ENCODE results near the gene RRAD. TPM values are rescaled to one million over a fixed set of nuclear protein-coding genes. Genes with fewer than 3 reads are reported as not detected.
"Not testable (repeated sequence)": the region's sequence is repeated elsewhere in the genome, so short reads cannot be mapped to it uniquely, and the experiment has no call there.

Gene RRAD, protein sequence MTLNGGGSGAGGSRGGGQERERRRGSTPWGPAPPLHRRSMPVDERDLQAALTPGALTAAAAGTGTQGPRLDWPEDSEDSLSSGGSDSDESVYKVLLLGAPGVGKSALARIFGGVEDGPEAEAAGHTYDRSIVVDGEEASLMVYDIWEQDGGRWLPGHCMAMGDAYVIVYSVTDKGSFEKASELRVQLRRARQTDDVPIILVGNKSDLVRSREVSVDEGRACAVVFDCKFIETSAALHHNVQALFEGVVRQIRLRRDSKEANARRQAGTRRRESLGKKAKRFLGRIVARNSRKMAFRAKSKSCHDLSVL
- 0.08 and 1.7 TPM in 2 replicates for total RNA-seq (2014; rRNA removed; shearing (Covaris generic))

DNA sequence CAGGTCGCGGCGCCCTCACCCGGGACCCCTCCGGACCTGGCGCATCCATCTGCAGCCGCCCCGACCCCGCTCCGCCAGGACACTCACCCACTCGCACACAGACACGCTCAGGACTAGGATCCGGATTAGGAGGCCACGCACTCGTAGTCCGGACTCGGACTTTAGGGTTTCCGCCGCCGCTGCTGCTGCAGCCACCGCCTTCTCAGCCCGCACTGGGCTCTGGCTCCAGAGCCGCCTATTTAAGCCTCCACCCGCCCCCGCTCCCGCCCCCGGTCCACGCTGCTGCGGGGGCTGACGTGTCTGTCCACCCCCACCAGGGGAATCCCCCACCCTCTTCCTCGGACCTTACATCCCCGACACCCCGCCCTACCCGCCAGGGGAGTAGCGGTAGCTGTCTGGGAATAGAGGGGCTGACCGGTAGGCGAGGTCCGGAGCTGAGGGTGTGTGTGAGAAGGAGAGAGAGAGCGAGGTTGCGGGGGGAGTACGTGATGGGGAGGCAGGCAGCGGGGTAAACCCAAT, at the start of gene RRAD:
RRAD (minus strand) TSS at position 214 of the 519 bp plus-strand sequence. CDS start 356 bp downstream, outside the sequence.
- DNase-seq (ENCODE audit: low spot score), result no peak

DNA sequence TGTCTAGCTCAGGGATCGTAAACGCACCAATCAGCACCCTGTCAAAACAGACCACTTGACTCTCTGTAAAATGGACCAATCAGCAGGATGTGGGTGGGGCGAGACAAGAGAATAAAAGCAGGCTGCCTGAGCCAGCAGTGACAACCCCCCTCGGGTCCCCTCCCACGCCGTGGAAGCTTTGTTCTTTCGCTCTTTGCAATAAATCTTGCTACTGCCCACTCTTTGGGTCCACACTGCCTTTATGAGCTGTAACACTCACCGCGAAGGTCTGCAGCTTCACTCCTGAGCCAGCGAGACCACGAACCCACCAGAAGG, 49.6 kb upstream of the RRAD start:
- not testable (repeated sequence) for DNase-seq (ENCODE audit: low spot score)

DNA sequence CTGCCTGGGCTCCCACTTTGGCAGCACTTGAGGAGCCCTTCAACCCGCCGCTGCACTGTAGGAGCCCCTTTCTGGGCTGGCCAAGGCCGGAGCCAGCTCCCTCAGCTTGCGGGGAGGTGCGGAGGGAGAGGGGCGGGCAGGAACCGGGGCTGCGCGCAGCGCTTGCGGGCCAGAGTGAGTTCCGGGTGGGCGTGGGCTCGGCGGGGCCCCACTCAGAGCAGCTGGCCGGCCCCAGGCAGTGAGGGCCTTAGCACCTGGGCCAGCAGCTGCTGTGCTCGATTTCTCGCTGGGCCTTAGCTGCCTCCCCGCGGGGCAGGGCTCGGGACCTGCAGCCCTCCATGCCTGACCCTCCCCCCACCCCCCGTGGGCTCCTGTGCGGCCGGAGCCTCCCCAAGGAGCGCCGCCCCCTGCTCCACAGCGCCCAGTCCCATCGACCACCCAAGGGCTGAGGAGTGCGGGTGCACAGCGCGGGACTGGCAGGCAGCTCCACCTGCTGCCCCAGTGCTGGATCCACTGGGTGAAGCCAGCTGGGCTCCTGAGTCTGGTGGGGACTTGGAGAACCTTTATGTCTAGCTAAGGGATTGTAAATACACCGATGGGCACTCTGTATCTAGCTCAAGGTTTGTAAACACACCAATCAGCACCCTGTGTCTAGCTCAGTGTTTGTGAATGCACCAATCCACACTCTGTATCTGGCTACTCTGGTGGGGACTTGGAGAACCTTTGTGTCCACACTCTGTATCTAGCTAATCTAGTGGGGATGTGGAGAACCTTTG, 49.0 kb upstream of the RRAD start:
- DNase-seq (ENCODE audit: low spot score), result not testable (repeated sequence)

DNA sequence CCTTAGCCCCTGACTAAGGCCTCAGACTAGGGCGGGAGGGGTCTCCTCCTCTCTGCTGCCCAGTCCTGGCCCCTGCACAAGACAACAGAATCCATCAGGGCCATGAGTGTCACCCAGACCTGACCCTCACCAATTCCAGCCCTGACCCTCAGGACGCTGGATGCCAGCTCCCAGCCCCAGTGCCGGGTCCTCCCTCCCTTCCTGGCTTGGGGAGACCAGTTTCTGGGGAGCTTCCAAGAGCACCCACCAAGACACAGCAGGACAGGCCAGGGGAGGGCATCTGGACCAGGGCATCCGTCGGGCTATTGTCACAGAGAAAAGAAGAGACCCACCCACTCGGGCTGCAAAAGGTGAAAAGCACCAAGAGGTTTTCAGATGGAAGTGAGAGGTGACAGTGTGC, 48.4 kb upstream of the RRAD start:
- DNase-seq (ENCODE audit: low spot score), result no peak

DNA sequence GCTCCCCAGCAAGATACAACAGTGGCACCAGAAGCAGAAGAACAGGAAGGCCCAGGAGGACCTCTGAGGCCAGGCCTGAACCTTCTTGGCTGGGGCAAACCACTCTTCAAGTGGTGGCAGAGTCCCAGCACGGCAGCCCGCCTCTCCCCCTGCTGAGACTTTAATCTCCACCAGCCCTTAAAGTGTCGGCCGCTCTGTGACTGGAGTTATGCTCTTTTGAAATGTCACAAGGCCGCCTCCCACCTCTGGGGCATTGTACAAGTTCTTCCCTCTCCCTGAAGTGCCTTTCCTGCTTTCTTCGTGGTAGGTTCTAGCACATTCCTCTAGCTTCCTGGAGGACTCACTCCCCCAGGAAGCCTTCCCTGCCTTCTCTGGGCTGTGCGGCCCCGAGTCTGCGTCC, 47.6 kb upstream of the RRAD start:
- no peak for DNase-seq (ENCODE audit: low spot score)

DNA sequence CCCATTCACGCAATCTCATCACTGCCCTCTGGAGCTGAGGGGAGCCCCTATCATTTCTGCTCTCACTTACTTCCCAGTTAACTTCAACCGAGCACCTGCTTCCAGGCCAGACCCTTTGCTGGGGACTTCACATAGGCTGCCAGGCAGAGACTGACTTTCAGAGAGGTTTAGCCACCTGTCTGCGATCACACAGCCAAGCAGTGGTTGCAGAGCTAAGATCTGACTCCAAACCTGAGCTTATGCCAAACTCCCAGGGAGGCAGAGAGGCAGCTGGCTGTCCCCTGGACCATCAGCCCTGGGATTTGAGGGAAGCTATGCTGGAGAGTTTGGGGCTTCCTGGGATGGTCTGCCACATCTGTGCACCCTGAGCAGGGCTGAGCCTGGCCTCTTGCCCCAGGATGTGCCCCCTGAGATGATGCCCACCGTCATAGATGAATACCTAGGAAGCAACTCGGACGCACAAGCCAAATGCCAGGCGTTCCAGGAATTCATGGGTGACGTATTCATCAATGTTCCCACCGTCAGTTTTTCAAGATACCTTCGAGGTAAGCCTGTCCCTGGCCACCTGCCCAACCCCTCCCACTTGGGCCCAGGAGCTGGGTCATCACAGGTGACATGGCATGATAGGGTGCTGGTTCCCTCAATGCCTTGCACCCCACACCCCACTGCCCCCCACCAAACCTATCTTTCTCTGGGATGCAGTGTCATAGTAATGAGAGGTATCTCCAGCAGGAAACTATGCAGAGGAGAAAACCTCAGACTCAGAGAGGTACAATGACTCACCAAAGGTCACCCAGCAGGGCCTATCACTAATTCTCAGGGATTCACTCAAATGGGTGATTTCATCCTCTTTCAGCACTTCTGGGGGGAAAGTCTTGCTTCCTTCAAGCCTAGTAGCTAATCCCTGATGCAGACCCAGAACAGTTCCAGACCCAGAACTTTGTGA, 45.7 kb upstream of the RRAD start:
- no peak for DNase-seq (ENCODE audit: low spot score)

DNA sequence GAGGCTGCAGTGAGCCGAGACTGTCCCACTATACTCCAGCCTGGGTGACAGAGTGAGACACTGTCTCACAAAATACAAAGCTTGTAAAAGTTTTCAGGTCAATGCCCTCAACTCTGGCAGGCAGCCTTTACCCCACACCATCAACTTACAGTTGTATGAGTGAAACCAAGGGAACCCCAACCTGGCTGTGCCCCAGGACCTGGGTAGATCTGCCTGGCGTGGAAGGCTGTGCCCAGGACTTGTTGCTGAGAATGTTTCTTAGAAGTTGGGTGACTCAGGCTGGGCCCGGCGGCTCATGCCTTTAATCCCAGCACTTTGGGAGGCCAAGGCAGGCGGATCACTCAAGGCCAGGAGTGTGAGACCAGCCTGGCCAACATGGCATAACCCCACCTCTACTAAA, 43.5 kb upstream of the RRAD start:
- no peak for DNase-seq (ENCODE audit: low spot score)

DNA sequence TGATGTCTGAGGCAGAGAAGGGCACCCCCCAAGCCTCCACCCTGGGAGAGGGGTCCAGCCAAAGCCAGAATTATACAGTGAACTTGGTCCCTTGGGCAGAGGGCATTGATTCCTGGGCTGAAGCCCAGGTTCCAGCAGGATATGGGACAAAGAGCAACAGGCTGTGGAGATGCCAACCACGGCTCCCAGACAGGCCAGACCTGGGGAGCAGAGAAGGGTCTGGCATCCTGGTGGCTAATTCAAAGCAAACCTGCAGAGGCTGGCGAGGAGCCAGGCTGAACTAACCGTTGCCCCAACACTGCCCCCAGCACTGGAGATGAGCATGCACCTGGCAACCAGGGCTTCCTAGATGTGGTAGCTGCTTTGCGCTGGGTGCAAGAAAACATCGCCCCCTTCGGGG, 38.7 kb upstream of the RRAD start:
- no peak for DNase-seq (ENCODE audit: low spot score)

DNA sequence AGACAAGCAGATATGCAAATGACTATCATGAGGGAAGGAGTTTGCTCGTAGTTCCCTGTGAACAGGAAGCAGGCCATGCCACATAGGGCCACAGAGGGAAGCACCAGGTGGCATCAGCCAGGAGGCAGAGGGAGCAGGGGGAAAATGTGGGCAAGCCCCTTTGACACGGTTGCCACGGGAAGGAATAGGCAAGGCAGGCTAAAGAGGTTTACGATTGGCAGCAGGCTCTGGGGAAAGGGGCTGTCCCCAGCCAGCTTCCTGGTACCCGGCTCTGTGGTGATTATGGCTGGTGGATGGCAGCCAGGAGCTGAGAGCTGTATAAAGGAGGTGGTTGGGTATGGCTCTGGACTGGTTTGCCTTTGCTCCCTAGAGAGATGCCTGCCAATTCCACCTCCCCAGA, 36.6 kb upstream of the RRAD start:
- DNase-seq (ENCODE audit: low spot score), result no peak

DNA sequence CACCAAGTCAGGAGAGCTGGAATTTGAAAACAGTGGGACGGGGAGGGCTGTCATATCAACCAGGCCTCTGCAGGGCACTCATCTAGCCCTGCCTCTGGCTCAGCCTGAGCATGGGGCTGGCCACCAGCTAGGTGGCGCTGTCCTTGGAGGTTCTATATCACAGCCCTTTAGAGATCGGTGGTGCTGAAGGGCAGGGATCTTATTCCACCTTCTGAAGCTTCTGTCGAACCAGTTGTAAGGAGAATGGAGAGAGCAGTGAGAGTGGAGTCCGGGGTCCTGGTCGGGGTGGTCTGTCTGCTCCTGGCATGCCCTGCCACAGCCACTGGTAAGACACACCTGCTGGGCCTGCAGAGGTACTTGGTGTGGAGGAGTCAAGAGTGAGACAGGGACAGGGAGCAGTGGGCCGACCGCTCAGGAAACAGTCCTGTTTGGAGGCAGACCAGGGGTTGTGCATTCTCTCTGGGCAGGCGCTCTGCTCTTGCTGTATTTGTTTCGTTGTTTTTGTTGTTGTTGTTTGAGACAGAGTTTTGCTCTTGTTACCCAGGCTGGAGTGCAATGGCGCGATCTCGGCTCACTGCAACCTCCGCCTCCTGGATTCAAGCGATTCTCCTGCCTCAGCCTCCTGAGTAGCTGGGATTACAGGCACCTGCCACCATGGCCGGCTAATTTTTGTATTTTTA, 35.9 kb upstream of the RRAD start, which contains the start of gene CES3:
CES3 (plus strand) TSS at position 202 of the 680 bp plus-strand sequence; CDS start at position 244, 42 bp downstream.
- peak; percentile 91 for DNase-seq (ENCODE audit: low spot score)

DNA sequence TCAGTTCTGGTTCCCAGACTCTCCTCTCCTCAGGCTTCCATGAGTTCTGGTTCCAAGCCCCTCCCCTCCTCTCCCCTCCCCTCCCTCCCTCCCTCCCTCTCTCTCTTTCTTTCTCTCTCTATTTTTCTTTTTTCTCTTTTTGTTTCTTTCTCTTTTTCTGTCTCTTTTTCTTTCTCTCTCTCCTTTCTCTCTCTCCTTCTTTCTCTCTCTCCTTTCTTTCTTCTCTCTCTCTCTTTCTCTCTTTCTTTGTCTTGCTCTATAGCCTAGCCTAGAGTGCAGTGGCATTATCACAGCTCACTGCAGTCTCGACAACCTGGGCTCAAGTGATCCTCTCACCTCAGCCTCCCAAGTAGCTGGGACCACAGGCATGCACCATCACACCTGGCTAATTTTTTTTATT, 34.9 kb upstream of the RRAD start:
- no peak for DNase-seq (ENCODE audit: low spot score)

DNA sequence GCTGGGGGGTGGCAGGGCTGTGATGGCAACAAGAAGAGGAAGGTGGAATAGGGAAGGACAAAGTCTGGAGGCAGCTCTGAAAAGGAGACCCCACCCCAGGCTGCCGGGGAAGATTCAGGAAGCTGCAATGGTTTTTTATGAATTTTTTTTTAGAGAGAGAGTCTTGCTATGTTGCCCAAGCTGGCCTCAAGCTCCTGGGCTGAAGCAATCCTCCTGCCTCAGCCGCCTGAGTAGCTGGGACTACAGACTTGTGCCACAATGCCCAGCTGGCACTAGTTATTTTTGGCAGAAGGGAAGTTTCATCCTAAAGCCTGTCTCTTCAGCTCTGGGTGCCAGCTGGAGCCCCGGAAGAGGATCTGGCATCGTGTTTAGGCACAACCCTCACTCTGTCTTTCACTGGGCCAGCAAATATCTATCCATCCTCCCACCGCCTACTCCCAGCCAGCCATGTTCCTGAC, 34.4 kb upstream of the RRAD start:
- DNase-seq (ENCODE audit: low spot score), result no peak

DNA sequence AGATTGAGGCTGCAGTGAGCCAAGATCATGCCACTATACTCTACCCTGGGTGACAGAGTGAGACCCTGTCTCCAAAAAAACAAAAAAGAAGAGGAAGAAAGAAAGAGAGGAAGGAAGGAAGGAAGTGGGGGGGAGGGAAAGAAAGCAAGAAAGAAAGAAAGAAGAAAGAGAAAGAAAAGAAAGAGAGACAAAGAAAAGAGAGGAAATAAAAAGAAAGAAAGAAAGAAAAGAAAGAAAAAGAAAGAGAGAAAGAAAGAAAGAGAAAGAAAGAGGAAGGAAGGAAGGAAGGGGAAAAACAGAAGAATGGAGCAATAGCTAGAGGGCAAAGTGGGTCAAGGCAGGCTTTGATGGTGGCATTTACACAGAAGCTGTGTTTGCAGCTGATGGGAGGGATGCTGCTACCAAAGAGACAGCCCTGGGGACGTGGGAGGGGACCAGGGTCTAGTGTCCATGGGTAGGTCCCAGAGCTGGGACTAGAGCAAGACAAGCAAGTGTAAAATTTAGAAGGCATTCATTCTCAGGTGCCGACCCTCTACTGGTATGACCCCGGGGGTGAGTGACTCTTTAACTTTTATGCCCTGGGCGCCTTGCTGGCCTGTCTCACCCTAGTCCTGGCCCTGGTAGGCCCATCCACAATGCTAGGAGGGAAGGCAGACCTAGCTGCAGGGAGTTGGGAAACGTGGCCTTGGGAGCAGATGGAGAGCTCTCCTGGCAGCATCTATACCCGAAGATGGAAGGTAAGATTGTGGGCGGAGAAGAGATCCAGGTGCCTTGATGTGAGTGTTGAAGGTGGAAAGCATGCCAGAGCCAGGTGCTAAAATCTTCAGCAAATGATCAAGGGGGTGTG, 33.7 kb upstream of the RRAD start:
- no peak for DNase-seq (ENCODE audit: low spot score)

DNA sequence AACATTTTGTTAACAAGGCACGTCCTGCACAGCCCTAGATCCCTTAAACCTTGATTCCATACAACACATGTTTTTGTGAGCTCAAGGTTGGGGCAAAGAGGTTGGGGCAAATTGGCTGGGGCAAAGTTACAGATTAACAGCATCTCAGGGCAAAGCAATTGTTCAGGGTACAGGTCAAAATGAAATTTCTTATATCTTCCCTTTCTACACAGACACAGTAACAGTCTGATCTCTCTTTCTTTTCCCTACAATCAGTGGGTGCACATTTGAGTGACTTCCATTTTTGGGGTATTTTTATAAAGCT, 30.8 kb upstream of the RRAD start:
- not testable (repeated sequence) for DNase-seq (ENCODE audit: low spot score)

DNA sequence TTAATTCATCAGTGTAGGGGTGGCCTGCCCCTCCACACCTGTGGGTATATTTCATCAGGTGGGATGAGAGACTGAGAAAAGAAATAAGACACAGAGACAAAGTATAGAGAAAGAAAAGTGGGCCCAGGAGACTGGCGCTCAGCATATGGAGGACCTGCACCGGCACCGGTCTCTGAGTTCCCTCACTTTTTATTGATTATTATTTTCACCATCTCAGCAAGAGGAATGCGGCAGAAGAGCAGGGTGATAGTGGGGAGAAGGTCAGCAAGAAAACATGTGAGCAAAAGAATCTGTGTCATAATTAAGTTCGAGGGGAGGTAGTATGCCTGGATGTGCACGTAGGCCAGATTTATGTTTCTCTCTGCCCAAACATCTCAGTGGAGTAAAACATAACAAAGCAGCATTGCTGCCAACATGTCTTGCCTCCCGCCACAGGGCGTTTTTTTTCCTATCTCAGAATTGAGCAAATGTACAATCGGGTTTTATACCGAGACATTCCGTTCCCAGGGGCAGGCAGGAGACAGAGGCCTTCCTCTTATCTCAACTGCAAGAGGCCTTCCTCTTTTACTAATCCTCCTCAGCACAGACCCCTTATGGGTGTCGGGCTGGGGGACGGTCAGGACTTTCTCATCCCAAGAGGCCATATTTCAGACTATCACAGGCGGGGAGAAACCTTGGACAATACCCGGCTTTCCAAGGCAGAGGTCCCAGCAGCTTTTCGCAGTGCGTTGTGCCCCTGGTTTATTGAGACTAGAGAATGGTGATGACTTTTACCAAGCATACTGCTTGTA, 30.2 kb upstream of the RRAD start:
- DNase-seq (ENCODE audit: low spot score), result not testable (repeated sequence)

DNA sequence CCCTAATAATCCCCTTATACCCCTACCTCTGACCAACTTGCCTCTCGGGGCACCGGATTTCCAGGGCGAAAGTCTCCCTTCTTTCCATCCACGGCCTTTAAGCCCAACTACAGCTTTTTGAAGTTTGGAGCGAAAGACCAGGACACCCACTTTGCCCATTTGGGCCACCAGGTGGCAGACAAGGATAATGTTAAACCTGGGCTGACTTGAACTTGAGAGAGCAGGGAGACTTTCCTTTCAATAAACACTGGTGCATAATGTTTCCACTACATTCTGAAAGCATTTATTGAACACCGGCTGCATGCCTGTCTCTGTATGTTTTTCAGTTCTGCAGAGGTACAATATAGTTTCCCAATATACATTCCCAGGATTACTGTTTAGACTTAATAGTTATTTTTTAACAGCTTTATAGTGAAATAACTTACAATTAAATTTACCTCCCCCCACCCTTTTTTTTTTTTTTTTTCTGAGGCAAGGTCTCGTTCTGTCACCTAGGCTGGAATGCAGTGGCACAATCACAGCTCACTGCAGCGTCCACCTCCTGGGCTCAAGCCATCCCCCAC, 28.8 kb upstream of the RRAD start:
- peak; percentile 89 for DNase-seq (ENCODE audit: low spot score)

DNA sequence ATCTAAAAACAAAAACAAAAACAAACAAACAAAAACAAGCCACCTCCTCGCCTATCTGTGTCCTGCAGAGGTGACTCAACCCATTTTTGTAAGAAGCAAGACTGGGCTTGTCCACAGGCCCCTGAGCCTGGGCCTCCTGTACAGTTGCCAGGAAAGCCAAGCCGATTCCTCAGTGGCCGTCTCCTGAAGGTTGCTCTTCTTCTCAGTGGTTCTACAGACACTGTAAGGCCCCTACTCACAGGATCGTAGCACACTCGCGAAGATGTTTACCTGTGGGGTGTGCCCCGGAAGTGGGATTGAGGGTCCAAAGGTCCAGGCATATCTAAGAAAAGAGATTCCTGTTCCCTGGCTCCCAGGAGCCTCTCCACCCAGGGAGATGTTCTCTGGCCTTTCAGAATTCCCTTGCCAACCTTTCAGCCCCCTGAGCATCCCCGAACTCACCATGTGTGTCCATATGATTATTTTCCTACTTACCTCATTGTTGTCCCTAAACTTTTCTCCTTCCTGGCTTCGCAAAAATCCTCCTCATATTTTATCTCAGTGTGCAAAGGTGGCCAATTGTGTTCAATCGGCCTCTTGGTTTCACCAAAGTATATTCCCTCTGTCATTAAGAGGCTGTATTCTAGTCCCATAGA, 28.2 kb upstream of the RRAD start:
- DNase-seq (ENCODE audit: low spot score), result peak; percentile 22

DNA sequence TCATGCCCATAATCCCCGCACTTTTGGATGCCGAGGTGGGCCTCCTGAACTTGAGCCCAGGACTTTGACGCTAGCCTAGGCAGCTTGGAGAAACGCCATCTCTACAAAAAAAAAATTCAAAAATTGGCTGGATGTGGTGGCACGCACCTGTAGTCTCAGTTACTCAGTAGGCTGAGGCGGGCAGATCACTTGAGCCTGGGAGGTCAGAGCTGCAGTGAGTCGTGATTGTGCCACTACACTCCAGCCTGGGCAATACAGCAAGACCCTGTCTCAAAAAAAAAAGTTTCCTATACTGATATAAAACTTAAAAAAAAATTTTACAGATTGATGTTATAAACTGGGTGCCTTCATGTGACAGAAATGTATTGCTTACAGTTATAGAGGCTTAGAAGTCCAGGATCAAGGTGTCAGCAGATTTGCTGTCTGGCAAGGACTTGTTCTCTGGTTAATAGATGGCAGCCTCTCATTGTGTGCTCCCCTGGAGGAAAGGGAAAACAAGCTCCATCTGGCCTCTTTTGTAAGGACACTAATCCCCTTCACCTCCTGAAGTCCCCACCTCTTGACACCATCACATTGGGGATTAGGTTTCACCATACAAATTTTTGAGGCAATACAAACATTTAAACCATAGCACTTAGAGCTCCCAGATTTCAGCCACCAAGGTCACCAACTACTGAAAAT, 27.2 kb upstream of the RRAD start:
- no peak for DNase-seq (ENCODE audit: low spot score)

Measured in HT-29 (cell line).